Astrocyte (in vitro differentiated cells and primary cell): ENCODE measurements around the gene MOBP.

ENCODE experiments used
- EZH2 ChIP-seq: IDR thresholded peaks from 2 replicates; pipeline ENCODE4 v1.6.1; 2012; ENCODE audit warnings: mild to moderate bottlenecking, low read length, inconsistent platforms; ENCODE audit not compliant: insufficient read depth
- TF ChIP-seq, protein P1 (sequence below): IDR thresholded peaks from 2 replicates; pipeline ENCODE4 v1.5.1; 2011; ENCODE audit warnings: low read depth, mild to moderate bottlenecking, inconsistent platforms, low read length, moderate library complexity; ENCODE audit not compliant: insufficient read depth

DNA sequence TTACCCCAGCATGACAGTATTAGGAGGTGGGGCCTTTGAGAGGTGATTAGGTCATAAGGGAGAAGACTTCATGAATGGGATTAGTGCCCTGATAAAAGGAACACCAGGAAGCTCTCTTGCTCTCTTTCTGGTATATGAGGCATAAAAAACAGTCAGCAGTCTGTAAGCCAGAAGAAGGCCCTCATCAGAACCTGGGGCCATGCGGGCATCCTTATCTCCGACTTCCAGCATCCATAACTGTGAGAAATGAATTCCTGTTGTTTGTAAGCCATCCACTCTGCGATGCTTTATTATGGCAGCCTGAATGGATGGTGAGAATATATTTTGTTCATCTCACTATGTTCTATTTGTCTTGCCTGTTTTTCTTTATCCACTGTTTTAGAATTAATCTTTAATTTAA is 17.7 kb upstream of the MOBP start:
- TF ChIP-seq, protein P1, sequence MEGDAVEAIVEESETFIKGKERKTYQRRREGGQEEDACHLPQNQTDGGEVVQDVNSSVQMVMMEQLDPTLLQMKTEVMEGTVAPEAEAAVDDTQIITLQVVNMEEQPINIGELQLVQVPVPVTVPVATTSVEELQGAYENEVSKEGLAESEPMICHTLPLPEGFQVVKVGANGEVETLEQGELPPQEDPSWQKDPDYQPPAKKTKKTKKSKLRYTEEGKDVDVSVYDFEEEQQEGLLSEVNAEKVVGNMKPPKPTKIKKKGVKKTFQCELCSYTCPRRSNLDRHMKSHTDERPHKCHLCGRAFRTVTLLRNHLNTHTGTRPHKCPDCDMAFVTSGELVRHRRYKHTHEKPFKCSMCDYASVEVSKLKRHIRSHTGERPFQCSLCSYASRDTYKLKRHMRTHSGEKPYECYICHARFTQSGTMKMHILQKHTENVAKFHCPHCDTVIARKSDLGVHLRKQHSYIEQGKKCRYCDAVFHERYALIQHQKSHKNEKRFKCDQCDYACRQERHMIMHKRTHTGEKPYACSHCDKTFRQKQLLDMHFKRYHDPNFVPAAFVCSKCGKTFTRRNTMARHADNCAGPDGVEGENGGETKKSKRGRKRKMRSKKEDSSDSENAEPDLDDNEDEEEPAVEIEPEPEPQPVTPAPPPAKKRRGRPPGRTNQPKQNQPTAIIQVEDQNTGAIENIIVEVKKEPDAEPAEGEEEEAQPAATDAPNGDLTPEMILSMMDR: no peak
- TF ChIP-seq EZH2: no peak
